Mucosa of descending colon (tissue), 3 donors: ENCODE measurements around the gene SOX6. TPM values are rescaled to one million over a fixed set of nuclear protein-coding genes. Genes with fewer than 3 reads are reported as not detected.

ENCODE experiments used
- ATAC-seq: fragments of 200-7000 bp; cut with Tn5 transposase; one replicate; pipeline ENCODE4 v1.9.1; 2020; ENCODE audit warnings: mild to moderate bottlenecking, moderate library complexity
- DNase-seq, 3 donors: peaks; one replicate each; pipeline ENCODE4 v3.0.0-alpha.2; 2020
- H3K36me3 ChIP-seq: fragments of 200-600 bp; one replicate; pipeline ENCODE4 v1.8.0; 2021; ENCODE audit warnings: low read depth, mild to moderate bottlenecking
- H3K4me1 ChIP-seq: fragments of 200-600 bp; one replicate; pipeline ENCODE4 v1.8.0; 2021; ENCODE audit warnings: low read depth, mild to moderate bottlenecking
- H3K4me3 ChIP-seq: fragments of 200-600 bp; one replicate; pipeline ENCODE4 v1.8.0; 2021; ENCODE audit warnings: mild to moderate bottlenecking
- H3K9me3 ChIP-seq: fragments of 200-600 bp; one replicate; pipeline ENCODE4 v1.8.0; 2021; ENCODE audit warnings: mild to moderate bottlenecking
- intact Hi-C, 2 donors: fragments of 100-400 bp; cut with DNase I in 1 of 2; cut with micrococcal nuclease in 1 of 2; formaldehyde crosslinking; loops; one replicate each; pipeline versions ENCODE4 v1.11.0 to v1.11.1; 2022; cut with DNase I, micrococcal nuclease
- total RNA-seq, 3 donors: library from RNA; stranded (reverse); fragmentation: NEBNext Ultra II Directional in 2 of 3; extraction: Animal tissue kit (Norgen Biotek cat#: 25700) in 2 of 3; gene quantifications; one replicate each; pipeline versions ENCODE4 v1.2.1 to v1.2.4, GENCODE V29; 2021 to 2023
- TF ChIP-seq, protein P1 (sequence below): fragments of 200-600 bp; IDR thresholded peaks from one replicate; pipeline ENCODE4 v1.8.0; 2022; ENCODE audit warnings: antibody characterized with exemption, mild to moderate bottlenecking
- donor health status: DM: no; HTN: no; CAD: no; lungs with moderate emphysema.
- donor health status: DM: no; HTN: no; CAD: no.
- donor health status: DM: no; HTN: yes; CAD: no.

Gene SOX6
- total RNA-seq, 3 donors from 2014 or later = 5.8 to 6.5 (median 6.0) TPM

DNA sequence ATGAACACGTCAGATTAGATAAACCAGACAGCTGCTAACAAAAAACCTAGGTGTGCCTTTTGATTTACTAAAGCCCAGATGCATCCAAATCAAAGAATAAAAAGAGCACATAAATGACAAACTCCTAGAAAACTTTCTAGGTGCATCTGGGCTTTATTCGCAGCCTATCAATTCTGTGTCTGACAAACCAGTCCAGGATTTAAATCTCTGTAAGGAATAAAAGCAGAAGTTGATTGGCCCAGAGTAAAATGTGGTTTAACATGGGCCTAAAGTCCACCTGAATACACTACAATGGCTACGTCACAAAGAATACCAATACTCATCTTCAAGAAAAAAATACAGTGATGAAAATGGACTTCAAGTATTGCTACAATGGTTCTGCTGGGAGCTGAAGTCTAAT, 66.8 kb downstream of the SOX6 start:
- no peaks in the 10 kb centered on the region for H3K36me3 ChIP-seq
- H3K9me3 ChIP-seq = no peaks in the 10 kb centered on the region
- no peaks in the 10 kb centered on the region for H3K4me1 ChIP-seq
- intact Hi-C loops = no loop called here
- DNase-seq = no peak
- H3K4me3 ChIP-seq = no peak overlapping the region
- ATAC-seq = no peak
- TF ChIP-seq, protein P1, sequence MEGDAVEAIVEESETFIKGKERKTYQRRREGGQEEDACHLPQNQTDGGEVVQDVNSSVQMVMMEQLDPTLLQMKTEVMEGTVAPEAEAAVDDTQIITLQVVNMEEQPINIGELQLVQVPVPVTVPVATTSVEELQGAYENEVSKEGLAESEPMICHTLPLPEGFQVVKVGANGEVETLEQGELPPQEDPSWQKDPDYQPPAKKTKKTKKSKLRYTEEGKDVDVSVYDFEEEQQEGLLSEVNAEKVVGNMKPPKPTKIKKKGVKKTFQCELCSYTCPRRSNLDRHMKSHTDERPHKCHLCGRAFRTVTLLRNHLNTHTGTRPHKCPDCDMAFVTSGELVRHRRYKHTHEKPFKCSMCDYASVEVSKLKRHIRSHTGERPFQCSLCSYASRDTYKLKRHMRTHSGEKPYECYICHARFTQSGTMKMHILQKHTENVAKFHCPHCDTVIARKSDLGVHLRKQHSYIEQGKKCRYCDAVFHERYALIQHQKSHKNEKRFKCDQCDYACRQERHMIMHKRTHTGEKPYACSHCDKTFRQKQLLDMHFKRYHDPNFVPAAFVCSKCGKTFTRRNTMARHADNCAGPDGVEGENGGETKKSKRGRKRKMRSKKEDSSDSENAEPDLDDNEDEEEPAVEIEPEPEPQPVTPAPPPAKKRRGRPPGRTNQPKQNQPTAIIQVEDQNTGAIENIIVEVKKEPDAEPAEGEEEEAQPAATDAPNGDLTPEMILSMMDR = no peak

DNA sequence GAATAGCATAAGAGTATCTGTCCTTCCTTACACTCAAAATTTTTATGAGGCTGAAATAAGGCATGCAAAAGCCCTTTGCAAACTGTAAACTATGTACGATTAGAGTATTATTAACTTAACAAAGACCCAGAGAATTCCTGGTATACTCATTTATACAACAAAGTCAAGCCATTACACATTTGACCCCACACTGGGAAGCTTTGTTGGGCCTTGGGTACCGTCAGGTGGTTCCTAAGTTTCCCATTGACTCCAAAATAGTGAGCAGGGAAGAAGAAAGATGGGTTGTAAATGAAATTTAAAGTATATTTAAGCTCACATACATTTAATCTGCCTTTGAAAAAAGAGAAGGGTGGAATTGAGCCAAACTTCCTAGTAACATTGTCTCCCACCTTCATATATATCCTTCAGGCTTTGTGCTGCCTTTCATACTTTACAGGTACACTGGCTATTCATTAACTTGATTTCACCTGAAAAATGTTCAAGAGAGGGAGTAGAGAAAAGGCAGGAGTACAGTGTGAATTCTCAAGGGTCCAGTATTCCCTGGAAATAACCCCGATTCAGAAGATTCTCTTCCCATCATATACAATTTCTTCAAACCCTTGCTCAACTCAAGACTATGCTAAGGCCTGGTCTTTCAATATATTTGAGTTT, 68.6 kb downstream of the SOX6 start:
- DNase-seq = no peak
- no peaks in the 10 kb centered on the region for H3K9me3 ChIP-seq

DNA sequence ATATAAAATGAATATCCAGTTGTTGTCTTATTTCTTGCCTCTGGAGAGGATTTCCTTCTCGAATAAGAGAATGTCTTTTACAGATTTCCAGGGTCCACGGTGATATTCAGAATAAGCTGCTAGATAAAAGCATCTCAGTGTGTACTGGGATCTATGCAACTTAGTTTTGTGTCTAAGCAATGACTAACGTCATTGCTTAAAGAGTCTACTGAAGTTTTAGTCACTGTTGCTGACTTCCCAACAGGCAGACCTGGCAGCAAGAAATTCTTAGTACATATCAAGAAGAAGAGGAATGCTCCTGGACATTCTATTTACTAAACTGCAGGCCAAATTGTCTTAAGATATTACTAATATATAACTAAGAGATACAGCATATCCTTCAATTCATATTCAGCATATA, 70.3 kb downstream of the SOX6 start:
- intact Hi-C loops = no loop called here
- TF ChIP-seq, protein P1 = no peak
- Histone ChIP-seq H3K36me3 (no peaks in the 10 kb centered on the region), H3K9me3 (no peaks in the 10 kb centered on the region), H3K4me1 (no peaks in the 10 kb centered on the region), H3K4me3 (no peak overlapping the region)
- no peak for ATAC-seq
- no peak for DNase-seq

More for the DNA sequence above, 68.6 kb downstream of the SOX6 start:
- intact Hi-C loops = no loop called here
- no peak for ATAC-seq
- Histone ChIP-seq H3K4me3 (no peak overlapping the region), H3K4me1 (no peaks in the 10 kb centered on the region), H3K36me3 (no peaks in the 10 kb centered on the region)
- TF ChIP-seq, protein P1 = no peak

DNA sequence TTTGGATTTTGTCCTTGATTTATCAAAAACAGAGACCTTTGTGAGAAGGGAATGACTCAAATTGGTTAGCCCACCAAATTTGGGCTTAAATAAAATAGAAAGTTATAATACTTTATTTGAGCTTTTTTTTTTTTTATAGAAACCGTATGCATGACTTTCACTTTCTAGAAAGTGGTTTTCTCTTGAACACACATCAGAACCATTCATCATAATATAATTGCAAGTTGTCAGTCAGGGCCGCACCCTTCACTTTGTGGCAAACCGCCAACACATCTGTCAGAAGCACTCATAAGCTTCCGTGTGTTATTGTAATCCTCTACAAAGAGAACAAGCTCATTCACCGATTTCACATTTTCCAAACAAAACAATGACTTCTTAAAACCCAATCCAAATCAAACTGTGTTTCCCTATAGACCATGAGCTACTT, 76.1 kb downstream of the SOX6 start:
- peak; percentile 94 for ATAC-seq
- Histone ChIP-seq H3K9me3 (no peaks in the 10 kb centered on the region), H3K36me3 (no peaks in the 10 kb centered on the region), H3K4me3 (no peak overlapping the region), H3K4me1 (peaks cover 17% of the 10 kb centered on the region)
- peak; percentile 88 to 98 (median 92) for DNase-seq
- intact Hi-C loops = no loop called here
- TF ChIP-seq, protein P1 = no peak

DNA sequence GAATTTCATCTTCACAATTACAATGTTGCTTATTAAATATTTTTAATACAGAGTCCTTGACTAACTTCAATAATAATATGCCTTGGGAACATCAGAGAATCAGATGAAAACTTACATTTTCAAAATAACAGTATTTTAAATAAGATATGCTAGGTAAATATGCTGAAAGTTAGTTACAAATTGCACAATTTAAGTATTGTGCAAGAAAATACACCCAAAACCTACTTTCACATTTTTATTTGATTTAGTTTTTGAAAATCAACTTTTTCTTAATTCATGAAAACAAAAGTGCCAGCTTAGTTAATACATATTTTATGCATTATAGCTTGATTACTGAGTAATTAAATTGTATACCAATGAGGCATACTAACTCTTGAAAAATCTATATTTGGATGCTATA, 76.8 kb downstream of the SOX6 start:
- H3K9me3 ChIP-seq = no peaks in the 10 kb centered on the region
- ATAC-seq (no peak), DNase-seq (no peak)
- peaks cover 17% of the 10 kb centered on the region for H3K4me1 ChIP-seq
- no peaks in the 10 kb centered on the region for H3K36me3 ChIP-seq
- TF ChIP-seq, protein P1 = no peak
- no peak overlapping the region for H3K4me3 ChIP-seq
- intact Hi-C loops = no loop called here
